ENCODE data around the gene ERICH6. TPM values are rescaled to one million over a fixed set of nuclear protein-coding genes. Genes with fewer than 3 reads are reported as not detected.

Gene ERICH6
- total RNA-seq, 1 experiment from 2014 or later = not detected

DNA sequence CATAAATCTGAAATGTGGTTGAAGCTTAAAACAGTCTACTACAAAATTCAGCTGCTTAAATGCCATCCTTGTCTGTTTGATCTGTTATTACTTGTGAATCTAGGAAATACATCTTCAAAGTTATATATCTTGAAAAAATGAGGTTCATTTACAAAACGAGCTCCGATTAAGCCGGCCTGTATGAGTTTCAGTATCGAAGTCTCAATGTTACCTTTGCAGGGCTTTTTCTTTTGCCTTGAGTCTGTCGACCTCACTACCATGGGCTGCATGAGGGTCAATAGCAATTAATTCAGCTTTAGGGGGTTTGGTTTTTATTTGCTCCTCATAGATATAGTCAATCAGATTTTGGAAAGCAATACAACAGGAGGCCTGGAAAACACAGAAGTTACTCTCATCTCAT is 23.2 kb downstream of the ERICH6 start:
- TF ChIP-seq, protein P1, sequence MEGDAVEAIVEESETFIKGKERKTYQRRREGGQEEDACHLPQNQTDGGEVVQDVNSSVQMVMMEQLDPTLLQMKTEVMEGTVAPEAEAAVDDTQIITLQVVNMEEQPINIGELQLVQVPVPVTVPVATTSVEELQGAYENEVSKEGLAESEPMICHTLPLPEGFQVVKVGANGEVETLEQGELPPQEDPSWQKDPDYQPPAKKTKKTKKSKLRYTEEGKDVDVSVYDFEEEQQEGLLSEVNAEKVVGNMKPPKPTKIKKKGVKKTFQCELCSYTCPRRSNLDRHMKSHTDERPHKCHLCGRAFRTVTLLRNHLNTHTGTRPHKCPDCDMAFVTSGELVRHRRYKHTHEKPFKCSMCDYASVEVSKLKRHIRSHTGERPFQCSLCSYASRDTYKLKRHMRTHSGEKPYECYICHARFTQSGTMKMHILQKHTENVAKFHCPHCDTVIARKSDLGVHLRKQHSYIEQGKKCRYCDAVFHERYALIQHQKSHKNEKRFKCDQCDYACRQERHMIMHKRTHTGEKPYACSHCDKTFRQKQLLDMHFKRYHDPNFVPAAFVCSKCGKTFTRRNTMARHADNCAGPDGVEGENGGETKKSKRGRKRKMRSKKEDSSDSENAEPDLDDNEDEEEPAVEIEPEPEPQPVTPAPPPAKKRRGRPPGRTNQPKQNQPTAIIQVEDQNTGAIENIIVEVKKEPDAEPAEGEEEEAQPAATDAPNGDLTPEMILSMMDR (IDR thresholded peaks at IDR 0.05; ENCODE audit: unreplicated experiment) = no peak
- Mint-ChIP-seq H3K9me3 (ENCODE audit: unreplicated experiment) (peaks cover 8% of the 10 kb centered on the region), H3K4me3 (ENCODE audit: unreplicated experiment) (no peak overlapping the region), H3K27ac (ENCODE audit: low read depth, unreplicated experiment) (no peak overlapping the region), H3K36me3 (ENCODE audit: insufficient read depth, unreplicated experiment) (no peaks in the 10 kb centered on the region), H3K4me1 (ENCODE audit: insufficient read depth, unreplicated experiment) (no peaks in the 10 kb centered on the region), H3K27me3 (ENCODE audit: insufficient read depth, unreplicated experiment) (no peaks in the 10 kb centered on the region)
- no peak for DNase-seq (ENCODE audit: unreplicated experiment)
- ChIA-PET CTCF (interaction anchor here (0.6 to 1.7 kb wide), 3 partner anchors 68 to 476 kb away, joined by 3 to 4 read pairs (median 3); no protein-coding TSS in a partner anchor), POLR2A (interaction anchor here (0.6 to 1.2 kb wide), 2 partner anchors 7 to 78 kb away, joined by 3 to 6 read pairs; partner anchors contain the start of gene SELENOT)
- intact Hi-C loops (cut with micrococcal nuclease) = no loop called here
- BruUV-seq (replicated peaks) = no TSS peak

GRCh38 chr3:150675587-150675986 is 28.1 kb downstream of the ERICH6 start:
- TF ChIP-seq, protein P1 (IDR thresholded peaks at IDR 0.05; ENCODE audit: unreplicated experiment) = no peak
- peaks cover 11% of the 10 kb centered on the region for H3K27me3 Mint-ChIP-seq (ENCODE audit: insufficient read depth, unreplicated experiment)
- BruUV-seq (replicated peaks) = no TSS peak
- no peaks in the 10 kb centered on the region for H3K36me3 Mint-ChIP-seq (ENCODE audit: insufficient read depth, unreplicated experiment)
- no peak overlapping the region for H3K27ac Mint-ChIP-seq (ENCODE audit: low read depth, unreplicated experiment)
- no peaks in the 10 kb centered on the region for H3K4me1 Mint-ChIP-seq (ENCODE audit: insufficient read depth, unreplicated experiment)
- CTCF ChIA-PET = no interaction called here
- peak; percentile 2 for DNase-seq (ENCODE audit: unreplicated experiment)
- H3K4me3 Mint-ChIP-seq (ENCODE audit: unreplicated experiment) = no peak overlapping the region
- intact Hi-C loops (cut with micrococcal nuclease) = no loop called here
- POLR2A ChIA-PET = interaction anchor here (0.5 kb wide), 1 partner anchor 195 kb away, joined by 3 read pairs; no protein-coding TSS in a partner anchor
- H3K9me3 Mint-ChIP-seq (ENCODE audit: unreplicated experiment) = peaks cover 18% of the 10 kb centered on the region

DNA sequence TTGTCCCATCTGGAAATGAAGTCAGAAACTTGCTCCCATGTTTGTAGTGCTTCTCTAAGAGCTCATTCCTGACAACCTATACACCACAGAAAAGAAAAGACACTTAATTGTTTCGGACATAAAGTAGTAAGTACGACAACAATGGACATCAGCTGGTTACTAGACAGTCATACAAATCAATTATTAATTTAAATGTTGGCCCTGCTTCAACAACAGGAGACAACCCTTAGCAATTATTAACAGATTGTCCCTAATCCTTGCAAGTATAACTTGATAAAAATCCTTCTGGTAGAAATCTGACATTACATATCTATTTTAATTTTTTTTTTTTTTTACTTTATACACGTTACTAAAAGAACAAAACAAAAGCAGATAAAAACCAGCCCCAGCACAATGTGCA is 29.8 kb downstream of the ERICH6 start:
- Mint-ChIP-seq H3K9me3 (ENCODE audit: unreplicated experiment) (peaks cover 18% of the 10 kb centered on the region), H3K4me1 (ENCODE audit: insufficient read depth, unreplicated experiment) (no peaks in the 10 kb centered on the region), H3K27ac (ENCODE audit: low read depth, unreplicated experiment) (no peak overlapping the region), H3K36me3 (ENCODE audit: insufficient read depth, unreplicated experiment) (no peaks in the 10 kb centered on the region), H3K27me3 (ENCODE audit: insufficient read depth, unreplicated experiment) (peaks cover 11% of the 10 kb centered on the region), H3K4me3 (ENCODE audit: unreplicated experiment) (no peak overlapping the region)
- ChIA-PET CTCF (no interaction called here), POLR2A (interaction anchor here (0.6 kb wide), 1 partner anchor 68 kb away, joined by 4 read pairs; no protein-coding TSS in a partner anchor)
- BruUV-seq (replicated peaks) = no TSS peak
- DNase-seq (ENCODE audit: unreplicated experiment) = no peak
- intact Hi-C loops (cut with micrococcal nuclease) = no loop called here
- TF ChIP-seq, protein P1 (IDR thresholded peaks at IDR 0.05; ENCODE audit: unreplicated experiment) = no peak

DNA sequence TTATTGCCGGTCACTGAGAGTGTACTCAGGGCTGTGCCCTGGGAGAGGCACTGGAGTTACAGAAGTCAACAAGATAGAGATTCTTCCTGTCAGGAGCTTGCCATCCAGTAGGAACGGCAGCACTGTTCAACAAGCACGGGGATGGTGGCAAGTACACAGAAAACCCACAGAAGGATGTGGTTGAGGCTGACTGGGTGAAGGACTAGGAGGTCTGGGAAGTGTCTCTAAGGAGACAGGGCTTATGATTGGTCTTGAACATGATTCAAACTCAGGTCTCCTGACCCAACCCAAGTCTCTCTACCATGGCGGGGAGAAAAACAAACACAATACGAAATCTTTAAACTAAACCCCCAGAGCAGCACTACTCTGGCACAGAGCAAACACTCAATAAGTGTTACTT is 37.6 kb downstream of the ERICH6 start:
- no peak overlapping the region for H3K4me3 Mint-ChIP-seq (ENCODE audit: unreplicated experiment)

More for the DNA sequence above, 37.6 kb downstream of the ERICH6 start:
- H3K4me1 Mint-ChIP-seq (ENCODE audit: insufficient read depth, unreplicated experiment) = no peaks in the 10 kb centered on the region
- intact Hi-C loops (cut with micrococcal nuclease) = no loop called here
- H3K27me3 Mint-ChIP-seq (ENCODE audit: insufficient read depth, unreplicated experiment) = no peaks in the 10 kb centered on the region
- no peaks in the 10 kb centered on the region for H3K9me3 Mint-ChIP-seq (ENCODE audit: unreplicated experiment)
- CTCF ChIA-PET = no interaction called here
- DNase-seq (ENCODE audit: unreplicated experiment) = no peak
- POLR2A ChIA-PET = interaction anchor here (0.6 kb wide), 1 partner anchor 1067 kb away, joined by 3 read pairs; the partner anchor contains the start of gene AADACL2
- BruUV-seq (replicated peaks) = no TSS peak
- TF ChIP-seq, protein P1 (IDR thresholded peaks at IDR 0.05; ENCODE audit: unreplicated experiment) = no peak
- no peaks in the 10 kb centered on the region for H3K36me3 Mint-ChIP-seq (ENCODE audit: insufficient read depth, unreplicated experiment)
- no peak overlapping the region for H3K27ac Mint-ChIP-seq (ENCODE audit: low read depth, unreplicated experiment)

All from MCF 10A (cell line).